ENCODE data around the gene FAM107A. TPM values are rescaled to one million over a fixed set of nuclear protein-coding genes. Genes with fewer than 3 reads are reported as not detected.

Gene FAM107A
- polyA plus RNA-seq, 1 donor from 2014 or later: 0.16 TPM

GRCh38 chr3:58585994-58586393 is 8.8 kb upstream of the FAM107A start:
- no peak overlapping the region for H3K4me3 ChIP-seq (ENCODE audit: low read length)
- no peaks in the 10 kb centered on the region for H4K20me1 ChIP-seq (ENCODE audit: insufficient read depth)
- no peaks in the 10 kb centered on the region for H3K79me2 ChIP-seq (replicated peaks; ENCODE audit: insufficient read depth, low read length)
- TF ChIP-seq RAD21 (conservative IDR thresholded peaks at IDR 0.05) (no peak), EP300 (conservative IDR thresholded peaks at IDR 0.05; ENCODE audit: poor library complexity, severe bottlenecking) (no peak), SMC3 (conservative IDR thresholded peaks at IDR 0.05; ENCODE audit: poor library complexity) (no peak), POLR2AphosphoS5 (IDR thresholded peaks at IDR 0.05) (no peak), MXI1 (conservative IDR thresholded peaks at IDR 0.05; ENCODE audit: poor library complexity, severe bottlenecking) (no peak), TAF1 (IDR thresholded peaks at IDR 0.05; ENCODE audit: low read depth) (no peak), REST (IDR thresholded peaks at IDR 0.05; ENCODE audit: borderline replicate concordance) (no peak), EZH2 (IDR thresholded peaks at IDR 0.05; ENCODE audit: borderline replicate concordance, insufficient read depth, low read length, poor library complexity, severe bottlenecking) (no peak)
- TF ChIP-seq, protein P1, sequence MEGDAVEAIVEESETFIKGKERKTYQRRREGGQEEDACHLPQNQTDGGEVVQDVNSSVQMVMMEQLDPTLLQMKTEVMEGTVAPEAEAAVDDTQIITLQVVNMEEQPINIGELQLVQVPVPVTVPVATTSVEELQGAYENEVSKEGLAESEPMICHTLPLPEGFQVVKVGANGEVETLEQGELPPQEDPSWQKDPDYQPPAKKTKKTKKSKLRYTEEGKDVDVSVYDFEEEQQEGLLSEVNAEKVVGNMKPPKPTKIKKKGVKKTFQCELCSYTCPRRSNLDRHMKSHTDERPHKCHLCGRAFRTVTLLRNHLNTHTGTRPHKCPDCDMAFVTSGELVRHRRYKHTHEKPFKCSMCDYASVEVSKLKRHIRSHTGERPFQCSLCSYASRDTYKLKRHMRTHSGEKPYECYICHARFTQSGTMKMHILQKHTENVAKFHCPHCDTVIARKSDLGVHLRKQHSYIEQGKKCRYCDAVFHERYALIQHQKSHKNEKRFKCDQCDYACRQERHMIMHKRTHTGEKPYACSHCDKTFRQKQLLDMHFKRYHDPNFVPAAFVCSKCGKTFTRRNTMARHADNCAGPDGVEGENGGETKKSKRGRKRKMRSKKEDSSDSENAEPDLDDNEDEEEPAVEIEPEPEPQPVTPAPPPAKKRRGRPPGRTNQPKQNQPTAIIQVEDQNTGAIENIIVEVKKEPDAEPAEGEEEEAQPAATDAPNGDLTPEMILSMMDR (IDR thresholded peaks at IDR 0.05; ENCODE audit: poor library complexity, severe bottlenecking): no peak
- no peak overlapping the region for H3K27ac ChIP-seq (ENCODE audit: low read length)
- H3K36me3 ChIP-seq (ENCODE audit: insufficient read depth, low read length): no peaks in the 10 kb centered on the region
- H3K9me3 ChIP-seq (ENCODE audit: low read length): no peaks in the 10 kb centered on the region
- H3K9me2 ChIP-seq (ENCODE audit: insufficient read depth, low read length): no peaks in the 10 kb centered on the region
- peaks cover 4% of the 10 kb centered on the region for H3F3A ChIP-seq (ENCODE audit: insufficient read depth, low read length, poor library complexity, severe bottlenecking)
- peaks cover 27% of the 10 kb centered on the region for H3K27me3 ChIP-seq (ENCODE audit: insufficient read depth, low read depth, low read length)
- no peak overlapping the region for H2AFZ ChIP-seq (ENCODE audit: low read depth, low read length)
- H3K9ac ChIP-seq (ENCODE audit: low read length): no peak overlapping the region
- no peak overlapping the region for H3K4me2 ChIP-seq (ENCODE audit: low read length)

- H4K20me1 ChIP-seq (ENCODE audit: insufficient read depth): no peaks in the 10 kb centered on the region
- H3K27ac ChIP-seq (ENCODE audit: low read length): no peak overlapping the region
- no peaks in the 10 kb centered on the region for H3K9me3 ChIP-seq (ENCODE audit: low read length)
- H3K4me3 ChIP-seq (ENCODE audit: low read length): peak overlapping the region; percentile 34
- peaks cover 27% of the 10 kb centered on the region for H3K27me3 ChIP-seq (ENCODE audit: insufficient read depth, low read depth, low read length)
- no peak overlapping the region for H3K9ac ChIP-seq (ENCODE audit: low read length)
- no peak overlapping the region for H2AFZ ChIP-seq (ENCODE audit: low read depth, low read length)
- H3K4me2 ChIP-seq (ENCODE audit: low read length): no peak overlapping the region
- no peaks in the 10 kb centered on the region for H3K9me2 ChIP-seq (ENCODE audit: insufficient read depth, low read length)
- H3K79me2 ChIP-seq (replicated peaks; ENCODE audit: insufficient read depth, low read length): no peaks in the 10 kb centered on the region
- TF ChIP-seq SMC3 (conservative IDR thresholded peaks at IDR 0.05; ENCODE audit: poor library complexity): no peak
- TF ChIP-seq, protein P1 (IDR thresholded peaks at IDR 0.05; ENCODE audit: poor library complexity, severe bottlenecking): peak; percentile 67
- no peaks in the 10 kb centered on the region for H3K36me3 ChIP-seq (ENCODE audit: insufficient read depth, low read length)
- H3F3A ChIP-seq (ENCODE audit: insufficient read depth, low read length, poor library complexity, severe bottlenecking): peaks cover 4% of the 10 kb centered on the region
These were observed 8.0 kb upstream of the FAM107A start for GRCh38 chr3:58585005-58585786.

Measured in neural cell (in vitro differentiated cells).